Nephron progenitor cell (in vitro differentiated cells): ENCODE data around the gene BCOR.
A peak's percentile ranks its signal among the peaks of the same experiment; 100 is the strongest.

ENCODE experiments used
- DNase-seq: peaks from one replicate; pipeline ENCODE4 v3.0.0; 2021
- H3K27ac Mint-ChIP-seq: 2 replicates; pipeline ENCODE4 v1.8.0; 2021; ENCODE audit warnings: mild to moderate bottlenecking, moderate library complexity, mixed read lengths
- H3K27me3 Mint-ChIP-seq: 2 replicates; pipeline ENCODE4 v1.8.0; 2021; ENCODE audit warnings: mild to moderate bottlenecking, low read depth, mixed read lengths; ENCODE audit not compliant: poor library complexity
- H3K36me3 Mint-ChIP-seq: 2 replicates; pipeline ENCODE4 v1.8.0; 2021; ENCODE audit warnings: low read depth, mixed read lengths
- H3K4me1 Mint-ChIP-seq: 2 replicates; pipeline ENCODE4 v1.8.0; 2021; ENCODE audit warnings: mixed read lengths
- H3K4me3 Mint-ChIP-seq: 2 replicates; pipeline ENCODE4 v1.8.0; 2021; ENCODE audit warnings: mild to moderate bottlenecking, moderate library complexity, mixed read lengths
- H3K9me3 Mint-ChIP-seq: 2 replicates; pipeline ENCODE4 v1.8.0; 2021; ENCODE audit warnings: mild to moderate bottlenecking, moderate library complexity, mixed read lengths
- TF ChIP-seq, protein P1 (sequence below): fragments of 200-600 bp; sonication (generic); IDR thresholded peaks from 2 replicates; pipeline ENCODE4 v1.5.0; 2021; ENCODE audit warnings: antibody characterized with exemption

Gene BCOR

DNA sequence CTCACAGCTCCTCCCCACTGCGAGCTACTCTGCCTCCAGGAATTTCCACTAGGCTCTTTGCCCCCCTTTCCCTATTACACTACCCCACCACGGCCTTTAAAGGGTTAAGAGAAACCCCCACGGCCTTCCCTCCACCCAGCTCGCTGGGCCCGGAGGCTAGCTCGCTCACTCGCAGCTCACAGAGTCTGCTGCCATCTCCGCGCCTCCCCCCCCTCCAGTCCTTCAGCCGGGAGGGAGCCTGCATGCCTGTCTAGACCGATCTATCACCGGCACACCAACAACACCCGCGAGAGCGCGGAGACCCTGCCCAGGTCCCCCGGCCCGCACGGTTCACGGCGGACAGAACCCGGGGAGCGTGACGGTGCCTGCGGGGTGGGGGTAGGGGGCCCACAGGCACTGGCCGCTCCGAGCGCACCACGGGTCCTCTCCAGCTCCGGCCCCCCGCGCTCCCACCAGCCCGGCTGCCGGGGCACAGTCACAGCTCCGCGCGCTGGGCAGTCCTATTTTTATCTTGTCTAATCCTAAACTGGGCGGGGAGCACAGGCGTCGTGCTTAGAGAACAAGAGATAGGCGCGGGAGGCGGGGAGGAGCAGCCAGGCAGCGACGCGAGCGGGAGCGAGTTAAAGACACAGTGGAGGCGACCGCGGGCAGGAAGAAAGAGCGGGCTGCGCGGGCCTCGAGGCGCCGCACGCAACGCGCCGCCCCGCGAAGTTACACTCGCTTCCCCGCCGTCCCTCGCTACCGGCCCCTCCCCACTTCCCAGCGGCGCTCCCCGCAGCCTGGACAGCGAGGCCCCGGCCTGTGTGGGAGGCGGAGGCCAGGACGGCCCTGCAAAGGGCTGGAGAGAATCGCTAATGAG, 3.5 kb downstream of the BCOR start:
- TF ChIP-seq, protein P1, sequence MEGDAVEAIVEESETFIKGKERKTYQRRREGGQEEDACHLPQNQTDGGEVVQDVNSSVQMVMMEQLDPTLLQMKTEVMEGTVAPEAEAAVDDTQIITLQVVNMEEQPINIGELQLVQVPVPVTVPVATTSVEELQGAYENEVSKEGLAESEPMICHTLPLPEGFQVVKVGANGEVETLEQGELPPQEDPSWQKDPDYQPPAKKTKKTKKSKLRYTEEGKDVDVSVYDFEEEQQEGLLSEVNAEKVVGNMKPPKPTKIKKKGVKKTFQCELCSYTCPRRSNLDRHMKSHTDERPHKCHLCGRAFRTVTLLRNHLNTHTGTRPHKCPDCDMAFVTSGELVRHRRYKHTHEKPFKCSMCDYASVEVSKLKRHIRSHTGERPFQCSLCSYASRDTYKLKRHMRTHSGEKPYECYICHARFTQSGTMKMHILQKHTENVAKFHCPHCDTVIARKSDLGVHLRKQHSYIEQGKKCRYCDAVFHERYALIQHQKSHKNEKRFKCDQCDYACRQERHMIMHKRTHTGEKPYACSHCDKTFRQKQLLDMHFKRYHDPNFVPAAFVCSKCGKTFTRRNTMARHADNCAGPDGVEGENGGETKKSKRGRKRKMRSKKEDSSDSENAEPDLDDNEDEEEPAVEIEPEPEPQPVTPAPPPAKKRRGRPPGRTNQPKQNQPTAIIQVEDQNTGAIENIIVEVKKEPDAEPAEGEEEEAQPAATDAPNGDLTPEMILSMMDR, result no peak
- peaks cover 19% of the 10 kb centered on the region for H3K9me3 Mint-ChIP-seq
- peaks cover 47% of the 10 kb centered on the region for H3K4me1 Mint-ChIP-seq
- no peaks in the 10 kb centered on the region for H3K36me3 Mint-ChIP-seq
- peaks cover 36% of the 10 kb centered on the region for H3K27me3 Mint-ChIP-seq
- H3K4me3 Mint-ChIP-seq, result peak overlapping the region; percentile 83
- no peak overlapping the region for H3K27ac Mint-ChIP-seq
- peak; percentile 66 for DNase-seq

DNA sequence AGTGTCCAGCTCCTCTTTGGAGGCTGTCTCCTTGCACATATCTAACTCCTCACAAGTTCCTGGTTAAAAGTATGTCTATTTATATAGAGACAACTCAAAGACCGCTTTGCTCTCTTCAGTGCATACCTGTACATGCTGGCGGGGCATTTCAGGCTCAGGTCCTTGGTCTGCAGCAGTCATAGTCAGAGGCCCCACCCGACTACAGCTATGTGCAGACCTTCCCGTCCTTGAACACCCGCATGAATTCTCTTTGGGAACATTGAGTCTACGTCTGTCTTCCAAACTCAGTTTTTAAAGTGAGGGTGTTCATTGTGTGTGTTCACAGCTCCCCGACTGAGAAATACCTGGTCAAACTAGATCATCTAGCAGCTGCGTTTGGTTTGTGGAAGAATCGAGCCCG, 4.2 kb downstream of the BCOR start:
- Mint-ChIP-seq H3K4me1 (peaks cover 54% of the 10 kb centered on the region), H3K36me3 (no peaks in the 10 kb centered on the region), H3K4me3 (peak overlapping the region; percentile 78), H3K9me3 (peaks cover 19% of the 10 kb centered on the region), H3K27ac (no peak overlapping the region), H3K27me3 (peaks cover 36% of the 10 kb centered on the region)
- TF ChIP-seq, protein P1, result no peak
- DNase-seq, result no peak

DNA sequence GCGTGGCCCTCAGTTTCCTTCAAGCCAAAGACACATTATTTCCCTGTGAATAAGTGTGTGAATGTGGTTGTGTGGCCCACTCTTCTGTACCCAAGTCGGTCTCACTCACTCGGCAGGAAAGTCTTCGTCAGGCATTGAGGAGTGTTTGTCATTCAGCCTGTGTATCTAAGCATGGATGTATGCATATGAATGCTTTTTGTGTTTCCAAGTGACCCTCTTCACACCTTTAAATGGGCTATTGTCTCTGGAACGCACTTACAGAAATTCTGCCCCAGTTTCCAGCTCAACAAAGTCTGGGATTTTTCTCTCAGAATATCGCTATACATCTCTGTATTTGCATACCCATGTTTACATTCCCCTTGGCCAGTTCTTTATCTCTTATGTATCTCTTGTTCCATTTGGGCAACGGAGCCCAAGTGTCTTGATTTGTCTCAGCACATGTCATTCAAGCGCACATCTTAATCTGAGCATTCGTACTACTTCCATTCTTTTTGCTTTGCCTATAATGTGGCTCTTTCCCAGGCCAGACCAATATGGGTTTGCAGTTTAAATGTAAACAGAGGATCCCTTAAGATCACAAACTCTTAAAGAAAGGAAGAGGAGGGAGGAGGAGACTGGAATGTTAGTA, 4.8 kb downstream of the BCOR start:
- DNase-seq, result no peak
- Mint-ChIP-seq H3K9me3 (peaks cover 19% of the 10 kb centered on the region), H3K27ac (no peak overlapping the region), H3K4me3 (peak overlapping the region; percentile 53), H3K36me3 (no peaks in the 10 kb centered on the region), H3K27me3 (peaks cover 36% of the 10 kb centered on the region), H3K4me1 (peaks cover 60% of the 10 kb centered on the region)
- TF ChIP-seq, protein P1, result no peak

DNA sequence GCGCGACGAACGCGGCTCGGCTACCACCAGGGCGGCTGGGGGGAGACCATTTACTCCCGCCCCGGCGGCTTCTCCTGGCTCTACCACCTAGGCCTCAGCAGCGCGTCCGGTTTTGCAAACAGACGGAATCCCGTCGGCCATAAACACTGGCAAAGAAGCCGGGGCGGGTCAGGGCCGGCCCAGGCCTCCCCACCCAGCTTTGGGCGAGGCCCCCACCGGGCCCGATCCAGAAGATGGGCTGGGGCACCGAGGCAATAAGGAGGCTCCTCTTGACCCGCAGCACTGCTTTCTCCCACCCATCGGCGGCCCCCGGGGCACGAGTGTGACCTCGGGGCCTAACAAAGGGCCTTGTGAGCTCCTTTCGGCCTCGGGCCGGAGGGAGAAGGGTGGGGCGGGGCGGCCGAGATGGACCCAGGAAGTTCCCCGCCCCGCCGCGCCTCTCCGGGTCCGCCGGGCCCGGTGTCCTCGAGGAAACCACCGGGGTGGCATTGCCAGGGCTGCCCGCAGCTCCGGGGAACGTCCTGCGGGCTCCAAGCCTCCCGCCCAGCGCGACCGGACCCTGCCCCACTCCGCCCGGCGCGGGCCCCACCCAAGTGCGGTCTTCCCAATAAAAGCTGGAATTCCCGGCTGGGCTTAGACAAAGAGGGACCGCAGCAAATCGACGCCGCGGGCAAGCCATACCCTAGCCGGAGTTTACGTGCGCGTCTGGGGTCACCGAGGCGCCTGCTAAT, 5.9 kb downstream of the BCOR start:
- Mint-ChIP-seq H3K27me3 (peaks cover 45% of the 10 kb centered on the region), H3K9me3 (peaks cover 19% of the 10 kb centered on the region), H3K36me3 (no peaks in the 10 kb centered on the region), H3K27ac (no peak overlapping the region), H3K4me3 (peak overlapping the region; percentile 72), H3K4me1 (peaks cover 71% of the 10 kb centered on the region)
- no peak for DNase-seq
- TF ChIP-seq, protein P1, result no peak

DNA sequence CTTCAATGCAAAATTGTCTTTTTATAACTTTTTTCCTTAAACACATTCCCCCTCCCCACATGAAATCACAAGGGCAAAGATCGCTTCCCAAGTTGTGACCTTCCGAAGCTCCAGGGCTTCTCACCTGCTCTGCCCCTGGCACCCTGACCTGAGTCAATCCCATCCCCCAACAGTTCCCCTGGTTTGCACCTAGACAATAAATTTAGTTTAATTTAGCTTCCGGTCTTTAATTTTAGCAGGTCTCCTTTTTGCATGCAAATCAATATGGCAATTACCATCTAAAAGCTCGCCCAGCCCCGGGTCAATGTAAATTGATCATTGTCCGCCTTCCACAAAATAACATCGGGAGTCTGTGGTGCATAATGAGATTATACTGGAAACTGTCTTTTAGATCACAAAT, 6.8 kb downstream of the BCOR start:
- H3K9me3 Mint-ChIP-seq, result peaks cover 25% of the 10 kb centered on the region
- H3K27me3 Mint-ChIP-seq, result peaks cover 54% of the 10 kb centered on the region
- TF ChIP-seq, protein P1, result no peak
- H3K36me3 Mint-ChIP-seq, result no peaks in the 10 kb centered on the region
- no peak for DNase-seq
- peaks cover 80% of the 10 kb centered on the region for H3K4me1 Mint-ChIP-seq
- peak overlapping the region; percentile 71 for H3K27ac Mint-ChIP-seq
- H3K4me3 Mint-ChIP-seq, result peak overlapping the region; percentile 72
